HG02970 (cell line): ENCODE results near the gene ABCA5.

ENCODE experiments used
- ATAC-seq: cut with Tn5 transposase; IDR thresholded peaks from one replicate; pipeline ENCODE4 v1.9.1; 2021; ENCODE audit warnings: mild to moderate bottlenecking, moderate library complexity, moderate number of reproducible peaks; ENCODE audit not compliant: unreplicated experiment, low FRiP score

ABCA5 gene, protein sequence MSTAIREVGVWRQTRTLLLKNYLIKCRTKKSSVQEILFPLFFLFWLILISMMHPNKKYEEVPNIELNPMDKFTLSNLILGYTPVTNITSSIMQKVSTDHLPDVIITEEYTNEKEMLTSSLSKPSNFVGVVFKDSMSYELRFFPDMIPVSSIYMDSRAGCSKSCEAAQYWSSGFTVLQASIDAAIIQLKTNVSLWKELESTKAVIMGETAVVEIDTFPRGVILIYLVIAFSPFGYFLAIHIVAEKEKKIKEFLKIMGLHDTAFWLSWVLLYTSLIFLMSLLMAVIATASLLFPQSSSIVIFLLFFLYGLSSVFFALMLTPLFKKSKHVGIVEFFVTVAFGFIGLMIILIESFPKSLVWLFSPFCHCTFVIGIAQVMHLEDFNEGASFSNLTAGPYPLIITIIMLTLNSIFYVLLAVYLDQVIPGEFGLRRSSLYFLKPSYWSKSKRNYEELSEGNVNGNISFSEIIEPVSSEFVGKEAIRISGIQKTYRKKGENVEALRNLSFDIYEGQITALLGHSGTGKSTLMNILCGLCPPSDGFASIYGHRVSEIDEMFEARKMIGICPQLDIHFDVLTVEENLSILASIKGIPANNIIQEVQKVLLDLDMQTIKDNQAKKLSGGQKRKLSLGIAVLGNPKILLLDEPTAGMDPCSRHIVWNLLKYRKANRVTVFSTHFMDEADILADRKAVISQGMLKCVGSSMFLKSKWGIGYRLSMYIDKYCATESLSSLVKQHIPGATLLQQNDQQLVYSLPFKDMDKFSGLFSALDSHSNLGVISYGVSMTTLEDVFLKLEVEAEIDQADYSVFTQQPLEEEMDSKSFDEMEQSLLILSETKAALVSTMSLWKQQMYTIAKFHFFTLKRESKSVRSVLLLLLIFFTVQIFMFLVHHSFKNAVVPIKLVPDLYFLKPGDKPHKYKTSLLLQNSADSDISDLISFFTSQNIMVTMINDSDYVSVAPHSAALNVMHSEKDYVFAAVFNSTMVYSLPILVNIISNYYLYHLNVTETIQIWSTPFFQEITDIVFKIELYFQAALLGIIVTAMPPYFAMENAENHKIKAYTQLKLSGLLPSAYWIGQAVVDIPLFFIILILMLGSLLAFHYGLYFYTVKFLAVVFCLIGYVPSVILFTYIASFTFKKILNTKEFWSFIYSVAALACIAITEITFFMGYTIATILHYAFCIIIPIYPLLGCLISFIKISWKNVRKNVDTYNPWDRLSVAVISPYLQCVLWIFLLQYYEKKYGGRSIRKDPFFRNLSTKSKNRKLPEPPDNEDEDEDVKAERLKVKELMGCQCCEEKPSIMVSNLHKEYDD (N-terminal part only)

DNA sequence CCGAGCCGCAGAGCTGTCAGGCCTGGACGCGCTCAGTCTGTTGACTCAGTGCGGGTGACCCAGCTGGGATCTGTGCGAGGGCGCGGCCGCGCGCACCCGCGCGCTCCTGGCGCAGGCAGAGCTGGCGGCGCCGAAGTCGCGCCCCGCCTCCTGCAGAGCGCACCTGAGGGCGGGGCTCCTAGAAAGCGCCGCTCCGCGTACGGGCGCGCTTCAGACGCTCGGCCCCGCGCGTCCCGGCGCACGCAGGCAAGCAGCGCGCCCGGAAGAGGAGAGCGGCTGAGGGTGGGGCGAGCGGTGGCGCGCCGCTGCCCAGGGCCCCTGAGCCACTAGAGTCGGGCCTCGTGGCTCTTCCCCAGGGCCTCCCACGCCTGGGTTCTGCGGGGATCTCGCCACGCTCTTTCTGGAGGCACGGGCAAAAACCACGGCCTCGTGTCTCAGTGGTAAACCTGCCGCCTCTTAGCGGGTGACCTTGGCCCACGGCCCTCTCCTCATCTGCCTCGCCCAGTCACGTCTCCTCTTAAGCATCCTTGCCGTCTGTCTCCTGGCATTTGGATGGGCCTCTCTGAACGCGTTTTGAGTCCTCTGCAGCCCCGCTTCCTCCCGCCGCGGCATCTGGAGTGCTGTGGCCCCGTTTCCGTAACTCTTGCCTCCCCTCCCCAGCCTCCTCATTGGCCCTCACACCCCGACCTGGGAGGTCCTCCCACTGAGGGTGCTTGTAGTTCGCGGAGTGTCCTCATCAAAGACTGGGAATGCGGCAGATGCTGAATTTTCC lies at the start of gene ABCA5:
Gene ABCA5, minus strand, starts transcription at position 74 of the 772 bp plus-strand sequence. CDS start 12,718 bp downstream, outside the sequence.
- peak; percentile 99 for ATAC-seq

DNA sequence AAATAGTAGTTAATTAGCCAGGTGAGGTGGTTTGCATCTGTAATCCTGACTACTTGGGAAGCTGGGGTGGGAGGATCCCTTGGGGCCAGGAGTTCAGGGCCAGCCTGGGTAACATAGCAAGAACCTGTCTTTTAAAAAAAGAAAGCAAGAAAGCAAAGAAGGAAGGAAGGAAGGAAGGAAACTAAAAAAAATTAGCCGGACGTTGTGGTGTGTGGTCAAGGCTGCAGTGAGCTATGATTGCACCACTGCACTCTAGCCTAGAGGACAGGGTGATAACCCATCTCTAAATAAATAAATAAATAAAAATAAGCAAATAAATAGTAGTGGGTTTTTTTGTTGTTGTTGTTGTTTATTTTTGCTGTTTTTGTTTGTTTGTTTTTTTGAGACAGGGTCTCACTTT lies 48.3 kb upstream of the ABCA5 start:
- ATAC-seq: no peak

DNA sequence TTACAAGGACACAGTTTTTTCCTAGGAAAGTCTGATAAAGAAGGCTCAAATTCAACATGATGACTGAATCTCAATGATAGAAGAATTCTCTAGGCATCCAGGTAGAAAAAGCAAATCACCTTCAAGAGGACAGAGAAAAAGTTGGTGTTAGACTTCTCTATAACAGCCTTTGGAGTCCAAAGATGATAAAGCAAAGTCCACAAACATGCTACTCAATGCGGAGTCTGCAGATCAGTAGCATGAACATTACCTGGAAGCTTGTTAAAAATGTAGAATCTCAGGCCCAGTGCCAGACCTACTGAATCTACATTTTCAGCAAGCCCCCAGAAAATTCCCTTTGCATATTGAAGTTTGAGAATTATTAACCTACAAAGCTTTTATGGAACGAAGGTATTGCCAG lies 46.1 kb upstream of the ABCA5 start:
- no peak for ATAC-seq

DNA sequence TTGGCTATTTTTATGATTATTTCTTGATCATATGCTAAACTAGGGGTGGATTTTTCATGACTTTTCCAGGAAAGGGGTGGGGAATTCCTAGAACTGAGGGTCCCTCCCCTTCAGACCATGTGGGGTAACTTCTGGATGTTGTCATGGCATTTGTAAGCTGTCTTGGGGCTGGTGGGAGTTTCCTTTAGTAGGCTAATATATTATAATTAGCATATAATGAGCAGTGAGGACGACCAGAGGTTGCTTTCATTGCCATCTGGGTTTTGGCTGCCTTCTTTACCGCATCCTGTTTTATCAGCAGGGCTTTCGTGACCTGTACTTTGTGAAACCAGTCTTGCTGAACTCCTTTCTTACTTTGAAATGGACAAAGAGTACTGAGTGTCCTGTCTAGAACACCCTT lies 40.4 kb upstream of the ABCA5 start:
- ATAC-seq: peak; percentile 51

DNA sequence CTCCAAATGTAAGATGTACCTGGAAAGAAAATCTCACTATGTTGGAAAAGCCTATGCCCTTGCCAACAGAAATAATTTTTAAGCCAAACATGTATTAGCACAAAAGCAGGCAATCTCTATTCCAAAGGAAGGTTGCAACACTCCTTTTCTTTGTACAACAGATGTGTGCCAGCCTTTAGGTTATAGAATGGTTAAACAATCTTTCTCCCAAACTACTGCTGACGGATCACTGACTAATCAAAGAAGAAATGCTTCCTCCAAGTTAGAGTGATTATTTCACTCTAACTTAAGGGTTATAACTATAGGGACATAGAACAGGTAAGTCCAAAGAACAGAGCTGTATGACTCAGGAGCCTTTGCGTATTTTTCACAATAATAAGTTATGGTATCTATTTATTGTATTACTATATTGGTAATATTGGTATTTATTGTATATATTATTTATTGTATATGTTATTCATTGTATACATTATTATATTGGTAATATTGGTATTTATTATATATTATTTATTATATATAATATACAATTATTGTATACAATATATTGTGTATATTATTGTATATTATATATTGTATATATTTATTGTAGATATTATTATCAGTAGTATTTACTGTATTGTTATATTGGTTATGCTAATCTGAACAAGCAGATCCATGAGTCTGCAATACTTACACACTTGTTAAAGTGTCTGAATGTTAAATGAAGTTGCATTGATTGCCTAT lies 36.7 kb upstream of the ABCA5 start:
- ATAC-seq: no peak

DNA sequence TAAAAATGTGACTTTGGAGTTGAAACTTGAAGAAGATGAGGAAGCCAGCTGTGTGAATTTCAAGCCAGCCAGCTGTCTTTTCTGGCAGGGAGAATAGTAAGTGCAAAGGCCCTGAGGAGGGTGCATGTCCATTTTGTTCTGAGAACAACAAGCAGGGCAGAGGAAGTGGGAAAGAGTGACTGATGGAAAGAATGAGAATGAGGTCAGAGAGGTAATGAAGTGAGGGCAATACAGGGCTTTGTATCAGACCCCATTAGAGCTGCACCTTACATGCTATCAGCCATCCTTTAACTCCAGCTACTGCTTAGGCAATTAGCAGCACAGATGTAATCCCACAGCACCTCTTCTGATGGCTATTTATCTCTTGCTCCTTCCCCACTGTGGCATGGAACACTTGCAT lies 34.2 kb upstream of the ABCA5 start:
- no peak for ATAC-seq

DNA sequence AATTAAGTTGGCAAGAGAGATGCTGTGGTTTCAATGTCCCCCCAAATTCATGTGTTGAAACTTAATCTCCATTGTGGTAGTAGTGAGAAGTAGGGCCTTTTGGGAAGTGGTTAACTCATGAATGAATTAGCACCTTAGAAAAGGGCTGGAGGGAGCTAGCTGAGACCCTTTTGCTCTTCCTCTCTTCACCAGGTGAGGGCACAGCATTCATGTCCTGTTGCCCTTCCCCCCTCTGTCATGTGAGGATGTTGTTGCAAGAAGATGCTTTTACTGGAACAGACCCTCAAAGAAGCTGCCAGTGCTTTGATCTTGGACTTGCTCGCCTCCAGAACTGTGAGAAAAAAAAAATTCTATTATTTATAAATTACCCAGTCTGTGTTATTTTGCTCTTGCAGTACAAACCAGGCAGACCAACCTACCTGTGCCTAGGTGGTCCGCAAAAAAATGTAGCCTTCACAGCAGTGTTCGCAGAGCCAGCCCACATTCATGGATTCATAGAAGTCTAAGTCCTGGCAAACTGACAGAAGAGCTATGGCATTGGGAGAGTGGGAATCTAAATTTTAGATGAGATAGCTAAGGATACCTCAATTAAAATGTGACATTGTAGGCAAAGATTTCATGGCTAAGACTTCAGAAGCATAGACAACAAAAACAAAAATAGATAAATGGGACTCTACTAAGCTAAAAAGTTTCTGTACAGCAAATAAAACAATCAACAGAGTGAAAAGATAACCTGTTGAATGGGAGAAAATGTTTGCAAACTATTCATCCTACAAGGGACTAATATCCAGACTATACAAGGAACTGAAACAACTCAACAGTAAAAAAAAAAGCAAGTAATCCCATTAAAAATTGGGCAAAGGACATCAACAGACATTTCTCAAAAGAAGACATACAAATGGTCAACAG lies 32.0 kb upstream of the ABCA5 start:
- ATAC-seq: no peak

DNA sequence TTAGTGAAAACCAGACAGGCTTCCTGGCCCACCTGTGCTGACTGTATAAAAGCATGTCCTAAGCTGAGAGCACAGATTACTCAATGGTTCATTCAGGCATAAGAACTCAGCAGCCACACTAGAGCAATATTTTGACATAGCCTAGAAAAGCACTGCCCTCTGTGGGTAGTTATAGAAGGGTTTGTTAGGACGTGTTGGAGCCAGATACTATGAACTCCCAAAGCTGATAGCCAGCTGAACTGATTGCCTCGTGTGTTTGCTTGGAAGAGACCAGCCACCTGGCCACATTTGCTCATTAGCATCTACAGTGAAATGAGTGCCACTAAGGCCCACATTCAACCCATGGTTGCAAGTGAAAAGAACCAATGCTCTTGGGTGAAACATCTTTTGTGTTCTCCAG lies 30.8 kb upstream of the ABCA5 start:
- no peak for ATAC-seq

DNA sequence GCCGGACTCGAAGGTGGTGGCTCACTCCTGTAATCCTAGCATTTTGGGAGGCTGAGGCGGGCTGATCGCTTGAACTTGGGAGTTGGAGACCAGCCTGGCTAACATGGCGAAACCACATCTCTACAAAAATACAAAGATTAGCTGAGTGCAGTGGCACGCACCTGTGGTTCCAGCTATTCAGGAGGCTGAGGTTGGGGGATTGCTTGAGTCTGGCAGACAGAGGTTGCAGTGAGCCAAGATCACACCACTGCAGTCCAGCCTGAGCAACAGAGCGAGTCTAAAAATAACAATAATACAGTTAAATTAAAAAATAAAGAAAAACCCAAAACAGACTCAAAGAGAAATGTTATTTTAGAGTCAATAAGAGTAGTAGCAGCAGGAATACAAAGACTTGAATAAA lies 29.7 kb upstream of the ABCA5 start:
- no peak for ATAC-seq

DNA sequence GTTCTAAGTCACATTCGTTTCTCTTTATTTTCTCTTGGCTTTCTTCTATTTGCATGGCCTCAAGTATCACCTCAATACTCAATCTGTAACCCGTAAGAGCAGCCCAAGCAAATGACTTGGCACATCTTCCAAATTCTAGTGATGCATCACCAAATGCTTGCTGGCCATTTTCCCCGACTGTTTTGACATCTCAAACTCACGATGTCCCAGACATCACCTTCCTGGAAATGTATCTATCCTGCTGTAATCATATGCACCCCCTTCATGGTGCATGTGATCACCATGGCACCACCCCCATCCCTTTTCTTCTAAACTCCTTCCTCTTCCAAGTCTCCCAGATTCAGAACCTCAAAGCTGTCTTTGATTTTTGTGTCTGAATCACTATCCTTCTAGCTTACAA lies 24.0 kb upstream of the ABCA5 start:
- ATAC-seq: no peak

DNA sequence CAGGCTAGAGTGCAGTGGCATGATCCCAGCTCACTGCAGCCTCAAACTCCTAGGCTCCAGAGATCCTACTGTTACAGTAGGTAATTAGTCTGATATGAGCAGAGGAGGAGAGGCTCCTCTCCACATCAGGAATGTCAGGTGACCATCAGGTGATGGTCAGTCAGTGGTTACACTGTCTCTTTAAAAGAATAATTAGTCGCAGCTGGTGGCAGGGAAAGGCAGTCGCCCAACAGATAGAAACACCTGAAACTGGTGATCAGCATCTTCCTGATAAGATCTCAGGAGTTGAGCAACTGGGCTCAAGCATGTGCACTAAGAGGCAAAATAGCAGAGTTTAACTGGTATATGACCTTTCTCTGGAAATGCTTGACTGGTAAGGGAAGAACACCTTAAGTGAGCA lies 21.5 kb upstream of the ABCA5 start:
- ATAC-seq: no peak

DNA sequence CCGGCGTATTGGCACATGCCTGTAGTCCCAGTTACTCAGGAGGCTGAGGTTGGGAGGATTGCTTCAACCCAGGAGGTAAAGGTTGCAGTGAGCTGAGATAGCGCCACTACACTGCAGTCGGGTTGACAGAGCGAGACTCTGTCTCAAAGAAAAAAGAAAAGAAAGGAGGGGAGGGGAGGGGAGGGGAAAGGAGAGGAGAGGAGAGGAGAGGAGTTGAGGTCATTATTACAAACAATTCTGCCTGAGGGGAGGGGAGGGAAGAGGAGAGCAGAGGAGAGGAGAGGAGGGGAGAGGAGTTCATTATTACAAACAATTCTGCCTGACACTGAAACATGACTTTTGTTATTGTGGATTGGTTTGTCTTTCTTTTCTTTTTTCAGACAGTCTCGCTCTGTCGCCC lies 19.8 kb upstream of the ABCA5 start:
- no peak for ATAC-seq

DNA sequence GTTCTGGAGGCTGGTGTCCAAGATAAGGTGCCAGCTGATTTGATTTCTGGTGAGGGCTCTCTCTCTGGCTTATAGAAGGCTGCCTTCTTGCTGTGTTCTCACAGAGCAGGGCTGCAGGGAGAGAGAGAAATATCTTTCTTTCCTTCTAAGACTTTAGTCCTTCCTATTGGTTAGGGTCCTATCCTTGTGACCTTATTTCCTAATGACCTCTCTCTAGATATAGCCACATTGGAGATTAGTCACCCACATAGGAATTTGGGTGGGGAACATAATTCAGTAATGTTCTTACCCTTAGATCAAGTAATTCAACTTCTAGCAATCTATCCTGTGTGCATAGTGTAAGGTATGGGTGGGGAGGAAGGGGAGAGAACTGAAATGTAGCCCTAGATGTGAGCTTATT lies 18.0 kb upstream of the ABCA5 start:
- ATAC-seq: no peak

DNA sequence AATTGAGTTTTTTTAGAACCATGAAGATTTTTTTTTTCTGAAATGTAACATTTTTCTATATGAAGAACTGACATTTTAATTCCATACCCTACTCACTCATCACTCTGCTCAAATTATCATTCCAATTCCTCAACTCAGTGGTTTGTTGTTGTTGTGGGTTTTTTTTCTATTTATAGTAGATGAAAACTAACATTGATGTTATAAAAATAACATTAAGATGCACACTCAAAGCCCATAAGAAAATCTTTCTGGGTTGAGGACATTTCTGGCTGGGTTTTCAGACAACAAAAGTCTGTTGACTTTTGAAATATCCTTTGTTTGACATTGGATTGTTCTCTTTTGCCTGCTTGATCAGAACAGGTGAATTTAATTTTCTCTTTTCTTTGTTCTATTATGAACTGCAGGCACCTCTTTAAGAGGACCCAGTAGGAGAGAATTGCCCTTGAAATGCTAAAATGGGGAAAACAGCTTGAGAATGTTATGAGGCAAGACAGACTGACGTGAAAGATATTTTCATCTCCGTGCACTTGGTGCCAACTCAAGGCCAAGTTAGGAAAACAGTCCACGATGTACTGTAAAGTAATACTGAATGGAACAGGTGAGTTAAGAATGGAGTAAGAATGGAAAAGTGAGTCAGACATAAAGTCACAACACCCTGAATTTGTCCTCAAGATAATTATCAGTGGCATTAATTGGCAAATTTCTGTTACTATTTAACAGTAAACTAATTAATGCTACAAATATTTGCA lies 16.1 kb upstream of the ABCA5 start:
- no peak for ATAC-seq

DNA sequence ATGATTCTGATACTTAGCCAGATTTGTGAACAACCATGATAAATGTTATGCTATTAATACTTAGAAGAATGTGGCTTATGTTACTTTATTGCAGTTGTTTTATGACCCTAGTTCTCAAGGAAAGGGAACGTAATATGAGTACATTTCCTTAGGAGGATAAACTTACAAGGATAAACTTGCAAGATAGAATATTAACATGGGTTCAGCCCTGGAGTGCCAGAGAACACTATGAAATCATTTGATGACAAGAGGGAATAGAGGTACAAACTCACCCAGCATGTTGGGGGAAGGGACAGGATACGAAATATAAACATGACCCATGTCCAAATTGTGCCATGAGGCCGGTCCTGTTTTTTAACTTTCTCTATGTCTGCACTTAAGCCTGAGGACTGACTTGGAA lies 13.0 kb upstream of the ABCA5 start:
- no peak for ATAC-seq

DNA sequence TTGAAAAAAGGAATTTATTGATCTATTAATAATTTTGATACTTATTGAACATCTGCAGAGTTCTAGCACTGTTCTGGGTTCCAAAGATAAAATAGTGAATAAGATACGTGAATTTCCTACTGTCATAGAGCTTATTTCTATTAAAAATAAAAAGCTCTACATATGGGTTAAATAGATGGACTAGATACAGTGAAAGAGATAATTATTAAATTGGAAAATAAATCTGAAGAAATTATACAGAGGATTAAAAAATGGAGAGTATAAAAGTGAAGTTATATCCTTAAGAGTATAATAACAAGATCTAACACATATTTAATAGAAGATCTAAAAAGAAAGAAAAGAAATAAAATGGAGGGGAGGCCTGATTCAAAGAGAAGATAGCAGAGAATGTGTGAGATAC lies 10.1 kb upstream of the ABCA5 start:
- no peak for ATAC-seq

DNA sequence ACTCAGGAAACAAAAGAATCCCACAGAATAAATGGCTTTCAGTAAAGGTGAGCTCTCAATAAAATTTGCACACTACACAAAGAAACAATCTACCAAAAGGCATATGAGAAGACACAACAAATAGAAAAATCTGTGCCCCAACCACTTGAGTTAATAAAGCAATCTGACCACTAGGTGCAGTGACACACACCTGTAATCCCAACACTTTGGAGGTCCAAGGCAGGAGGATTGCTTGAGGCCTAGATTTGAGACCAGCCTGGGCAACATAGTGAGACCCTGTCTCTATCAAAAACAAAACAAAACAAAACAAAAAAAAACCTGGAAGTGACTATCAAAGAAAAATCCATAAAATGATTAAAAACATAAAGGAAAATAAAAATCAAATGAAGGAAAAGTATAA lies 9.6 kb upstream of the ABCA5 start:
- no peak for ATAC-seq

DNA sequence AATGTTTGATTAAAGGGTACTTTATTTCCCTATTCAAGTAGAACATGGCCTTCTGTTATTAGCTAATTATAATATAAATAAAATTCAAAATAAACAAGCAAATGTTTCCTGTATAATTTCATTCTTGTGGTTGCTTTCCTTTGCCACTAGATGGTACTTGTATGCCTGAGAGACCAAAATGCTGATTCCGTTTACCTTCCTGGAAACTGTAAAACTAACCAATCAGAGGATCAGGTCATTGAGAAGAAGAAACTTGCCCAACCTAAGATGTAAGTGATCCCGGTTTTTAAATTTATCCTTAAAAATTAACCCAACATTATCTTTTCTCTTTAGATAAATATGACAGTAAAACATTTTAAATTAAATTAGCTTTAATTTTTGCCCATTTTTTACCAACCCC lies 8.1 kb upstream of the ABCA5 start:
- ATAC-seq: no peak
